ENCODE measurements around the gene CLDN5.

CLDN5 gene

GRCh38 chr22:19501897-19502447 is 22.2 kb downstream of the CLDN5 start:
- DNase-seq, result no peak

- no peak for DNase-seq
Measured at GRCh38 chr22:19499880-19500242, 24.3 kb downstream of the CLDN5 start.

DNA sequence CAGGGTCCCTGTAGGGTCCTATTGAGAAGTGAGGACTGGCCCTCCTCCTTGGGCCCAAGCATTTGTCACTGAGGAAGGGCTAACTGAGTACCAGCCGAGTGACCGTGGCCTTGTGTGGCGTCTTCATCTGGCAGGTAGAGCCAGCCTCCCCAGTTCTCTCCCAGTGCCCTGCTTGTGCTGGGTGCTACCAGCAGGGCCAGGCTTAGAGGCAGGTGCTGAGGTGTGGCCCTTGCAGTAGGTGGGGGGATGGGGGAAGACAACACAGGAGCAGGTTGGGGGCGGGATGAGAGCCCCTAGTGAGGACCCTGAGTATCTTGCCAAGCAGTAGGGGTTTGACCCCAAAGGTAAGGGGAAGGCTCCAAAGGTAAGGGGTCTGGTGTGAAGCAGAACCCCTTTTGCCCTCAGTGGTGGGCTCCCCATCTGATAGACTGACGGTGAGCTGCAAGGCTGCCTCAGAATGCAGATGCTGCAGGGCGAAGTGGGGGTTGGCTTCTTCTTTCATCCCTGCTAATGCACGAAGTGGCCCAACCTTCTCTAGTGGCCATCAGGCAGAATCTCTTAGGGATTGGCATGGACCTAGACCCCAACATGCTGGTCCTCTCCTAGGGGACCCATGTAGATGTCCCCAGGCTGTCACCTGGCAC is 24.9 kb downstream of the CLDN5 start:
- DNase-seq, result no peak

DNA sequence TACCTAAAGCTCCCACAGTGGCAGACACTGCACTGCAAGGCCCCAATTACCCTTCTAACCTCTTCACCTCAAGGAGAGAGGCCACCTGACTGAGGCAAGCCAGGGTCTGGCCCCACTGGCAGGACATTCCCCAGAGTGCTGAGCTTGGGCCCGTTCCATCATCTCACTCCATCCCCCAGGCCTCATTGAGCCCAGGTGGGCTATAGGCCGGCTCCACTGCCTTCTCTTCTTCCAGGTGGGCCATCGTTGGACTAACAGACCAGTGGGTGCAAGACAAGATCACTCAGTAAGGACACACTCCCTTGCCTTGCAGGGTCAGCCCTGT is 25.4 kb downstream of the CLDN5 start:
- DNase-seq, result no peak

DNA sequence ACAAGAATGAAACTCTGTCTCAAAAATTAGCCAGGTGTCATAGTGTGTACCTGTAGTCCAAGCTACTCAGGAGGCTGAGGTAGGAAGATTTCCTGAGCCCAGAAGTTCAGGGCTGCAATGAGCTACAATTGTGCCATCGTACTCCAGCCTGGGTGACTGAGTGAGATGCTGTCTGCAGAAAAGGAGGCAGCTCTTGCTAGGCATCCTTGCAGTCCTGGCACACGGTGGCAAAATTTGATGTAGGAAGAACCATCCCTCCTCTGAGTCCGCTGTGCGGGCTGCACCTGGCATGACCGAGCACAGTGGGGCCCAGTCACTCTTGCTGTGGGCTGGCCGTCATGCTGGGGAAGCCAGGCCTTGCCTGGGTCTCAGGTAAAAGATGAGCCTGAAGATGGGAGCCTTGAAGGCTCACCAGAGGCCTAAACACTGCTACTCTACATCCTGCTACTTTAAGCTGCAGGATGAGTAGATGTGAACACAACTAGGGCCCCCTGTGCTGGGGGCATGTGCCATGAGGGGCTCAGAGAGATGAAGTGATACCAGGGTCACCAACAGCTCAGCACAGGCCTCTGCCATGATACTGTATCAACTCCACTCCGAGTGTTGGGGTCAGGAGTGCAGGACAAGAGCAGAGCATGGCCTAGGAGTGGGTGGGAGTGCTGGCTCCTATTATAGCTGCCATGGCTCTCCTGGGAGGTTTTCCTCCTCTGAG is 25.9 kb downstream of the CLDN5 start:
- no peak for DNase-seq

- DNase-seq, result peak; percentile 31
Measured at GRCh38 chr22:19497245-19497644, 27.0 kb downstream of the CLDN5 start.

DNA sequence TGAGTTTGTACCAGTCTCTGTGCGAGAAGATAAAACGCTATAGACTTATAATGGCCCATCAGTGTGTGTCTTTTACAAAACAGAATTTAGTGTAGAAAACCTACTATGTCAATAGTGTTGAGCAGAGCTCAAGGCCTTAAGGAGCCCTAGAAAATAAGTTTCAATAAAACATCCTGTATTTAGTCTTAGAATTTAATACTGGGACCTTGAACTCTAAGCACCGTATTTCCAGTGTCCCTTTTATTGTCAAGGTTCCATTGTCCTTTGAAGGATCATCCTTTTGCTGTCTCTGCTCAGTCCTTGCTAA is 27.9 kb downstream of the CLDN5 start:
- DNase-seq, result no peak

- DNase-seq, result peak; percentile 28
Measured at GRCh38 chr22:19495562-19496323, 28.5 kb downstream of the CLDN5 start.

DNA sequence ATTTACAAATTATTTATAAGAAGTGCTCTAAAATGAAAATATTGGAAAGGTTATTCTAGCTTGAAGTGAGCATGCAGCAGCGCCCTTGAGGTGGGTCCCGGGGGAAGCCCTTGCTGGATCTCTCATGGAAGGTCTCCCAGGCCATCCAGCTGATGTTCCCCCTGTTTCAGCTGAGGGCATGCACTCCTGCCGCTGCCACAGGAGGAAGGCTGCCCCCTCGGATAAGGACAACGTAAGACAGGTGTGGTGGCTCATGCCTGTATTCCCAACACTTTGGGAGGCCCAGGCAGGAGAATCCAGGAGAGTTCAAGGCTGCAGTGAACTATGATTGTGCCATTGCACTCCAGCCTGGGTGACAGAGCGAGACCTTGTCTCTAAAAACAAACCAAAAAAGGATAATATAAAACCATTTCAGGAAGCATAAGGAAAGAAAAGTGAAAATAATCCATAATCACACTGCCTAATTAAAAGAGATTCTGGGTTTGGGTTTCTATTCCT is 29.5 kb downstream of the CLDN5 start:
- no peak for DNase-seq

- no peak for DNase-seq
Measured at GRCh38 chr22:19494001-19494560, 30.1 kb downstream of the CLDN5 start.

DNA sequence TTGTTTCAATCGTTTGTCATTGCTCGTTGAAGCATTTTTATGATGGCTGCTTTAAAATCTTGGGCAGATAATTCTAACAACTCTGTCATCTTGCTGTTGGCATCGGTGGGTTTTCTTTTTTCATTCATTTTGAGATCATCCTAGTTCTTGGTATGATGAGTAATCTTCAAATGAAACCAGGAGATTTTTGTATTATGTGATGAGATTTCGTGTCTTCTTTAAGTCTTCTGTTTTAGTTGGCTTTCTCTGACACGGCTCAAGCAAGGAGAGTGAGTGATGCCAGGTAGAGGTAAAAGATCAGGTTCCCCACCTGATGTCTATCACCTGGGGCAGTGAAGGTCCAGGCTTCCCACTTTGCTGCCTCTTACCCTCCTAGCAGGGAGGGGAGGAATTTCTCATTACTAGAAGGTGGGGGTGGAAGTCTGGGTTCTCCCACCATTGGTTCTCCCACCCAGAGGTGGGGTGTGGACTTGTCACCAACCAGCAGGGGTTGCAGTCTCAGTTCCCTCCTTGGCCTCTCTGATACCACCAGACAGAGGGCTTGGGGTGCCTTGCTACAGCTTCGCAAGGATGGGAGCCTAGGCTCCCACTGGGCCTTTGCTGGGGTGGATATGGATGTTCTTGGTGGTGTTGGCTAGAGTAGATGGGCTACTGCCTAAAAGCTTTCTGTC is 31.6 kb downstream of the CLDN5 start:
- no peak for DNase-seq

GRCh38 chr22:19490628-19491230 is 33.5 kb downstream of the CLDN5 start:
- no peak for DNase-seq

DNA sequence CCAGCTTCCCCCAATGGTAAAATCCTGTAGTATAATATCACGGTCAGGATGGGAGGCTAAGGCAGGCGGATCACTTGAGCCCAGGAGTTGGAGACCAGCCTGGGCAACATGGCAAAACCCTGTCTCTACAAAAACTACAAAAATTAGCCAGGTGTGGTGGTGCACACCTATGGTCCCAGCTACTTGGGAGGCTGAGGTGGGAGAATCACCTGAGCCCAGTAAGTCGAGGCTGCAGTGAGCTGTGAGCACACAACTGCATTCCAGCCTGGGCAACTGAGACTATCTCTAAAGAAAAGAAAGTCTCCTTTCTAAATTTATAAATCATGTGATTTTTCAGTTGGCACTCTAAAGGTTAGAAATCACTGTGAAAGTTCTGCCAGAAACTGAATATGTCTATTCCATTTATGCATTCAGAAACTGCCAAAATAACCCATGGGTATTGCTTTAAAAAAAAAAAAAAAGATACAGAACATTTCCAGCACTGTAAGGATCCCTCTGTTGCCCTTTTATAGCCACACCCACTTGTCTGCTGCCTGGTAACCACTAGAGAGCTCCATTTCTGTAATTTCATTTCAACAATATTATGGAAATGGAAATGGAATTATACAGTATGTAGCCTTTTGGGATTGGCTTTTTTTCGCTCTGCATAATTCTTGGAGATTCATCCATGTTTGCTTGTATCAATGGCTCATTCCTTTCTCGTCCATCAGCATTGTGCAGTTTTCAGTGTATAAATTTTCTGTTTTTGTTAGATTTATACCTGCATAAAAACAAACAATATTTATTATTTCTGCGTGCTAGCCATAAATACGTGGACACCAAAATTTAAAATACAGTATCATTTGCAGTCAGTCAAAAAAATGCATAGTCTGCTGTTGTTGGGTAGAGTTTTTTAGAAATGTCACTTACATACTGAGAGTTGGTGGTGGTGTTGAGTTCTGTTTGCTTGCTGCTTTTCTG is 35.0 kb downstream of the CLDN5 start:
- no peak for DNase-seq

DNA sequence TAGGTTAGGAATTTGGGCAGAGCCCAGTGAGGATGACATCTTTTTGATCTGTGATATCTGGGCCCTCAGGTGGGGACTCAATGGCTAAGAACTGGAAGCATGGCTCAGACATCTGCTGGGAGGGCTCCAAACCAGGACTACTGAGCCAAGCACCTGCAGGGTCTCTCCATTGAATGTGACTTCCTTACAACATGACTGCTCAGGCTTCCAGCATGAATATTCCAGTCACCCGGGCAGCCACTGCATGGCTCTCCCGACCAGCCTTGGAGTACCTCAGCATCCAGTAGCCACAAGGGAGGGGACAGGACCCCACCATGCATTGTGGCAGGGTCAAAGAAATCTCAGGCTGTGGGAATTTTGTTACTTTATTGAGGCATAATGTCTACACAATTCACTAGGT is 35.9 kb downstream of the CLDN5 start:
- no peak for DNase-seq

- no peak for DNase-seq
Measured at GRCh38 chr22:19483481-19484244, 40.5 kb downstream of the CLDN5 start.

DNA sequence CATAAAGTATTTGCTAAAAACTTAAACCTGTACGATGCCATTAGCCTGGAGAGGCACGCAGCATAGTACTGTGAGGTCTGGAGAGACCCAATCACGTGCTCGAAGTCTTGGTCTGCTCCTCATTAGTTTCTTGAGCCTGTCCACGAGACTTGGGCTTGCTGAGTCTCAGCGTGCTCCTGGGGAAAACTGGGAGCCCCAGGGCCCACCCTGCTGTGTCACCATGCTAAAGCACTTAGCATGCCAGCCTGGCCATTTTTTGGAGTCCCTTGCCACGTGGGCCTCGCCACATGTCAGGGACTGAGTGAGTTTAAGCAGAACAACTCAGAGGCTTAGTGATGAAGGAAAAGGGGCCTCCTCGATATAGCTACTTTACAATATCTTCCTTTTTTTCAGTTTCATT is 41.9 kb downstream of the CLDN5 start:
- no peak for DNase-seq

GRCh38 chr22:19480789-19481188 is 43.4 kb downstream of the CLDN5 start:
- no peak for DNase-seq

DNA sequence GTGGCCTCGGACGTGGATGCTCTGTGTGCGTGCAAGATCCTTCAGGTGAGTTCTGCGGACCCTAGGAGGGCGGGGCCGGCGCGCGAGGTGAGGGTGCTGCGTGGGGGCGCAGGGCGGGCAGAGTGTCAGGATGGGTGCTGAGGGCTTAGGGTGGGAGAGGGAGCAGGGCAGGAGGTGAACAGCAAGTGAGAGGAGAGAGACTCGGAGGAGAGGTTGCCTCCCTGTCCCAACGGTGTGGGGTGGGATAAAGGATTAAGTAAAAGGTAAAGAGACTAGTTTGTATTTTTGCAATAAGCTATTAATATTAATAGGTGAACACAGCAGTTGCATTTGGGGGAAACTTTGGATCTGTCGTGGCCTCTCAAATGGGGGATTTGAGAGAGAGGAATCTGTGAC is 44.0 kb downstream of the CLDN5 start:
- no peak for DNase-seq

- DNase-seq, result peak; percentile 99
Measured at GRCh38 chr22:19479355-19480172, 44.6 kb downstream of the CLDN5 start, which contains the start of gene CDC45. Gene CDC45 (plus strand): TSS chr22:19479920. CDS start chr22:19479969, 49 bp downstream.

Data from NCI-H1092 treated with DMSO at 0.1 percent for 48 hours (cell line).